Measurements from ENCODE around the gene SPNS3. TPM values are rescaled to one million over a fixed set of nuclear protein-coding genes. Genes with fewer than 3 reads are reported as not detected.

Gene SPNS3
- total and polyA plus RNA-seq, 2 of the 4 experiments (the other 2 are of a cell fraction), result 0.18 TPM; not detected in 1

- H3K79me1 ChIP-seq (ENCODE audit: low read depth in 1 of 2, low read length in 2 of 2), result no peaks in the 10 kb centered on the region
- DNase-seq, result no peak
- no peak for ATAC-seq (ENCODE audit: low read depth)
- TF ChIP-seq MXI1 (IDR thresholded peaks at IDR 0.05; ENCODE audit: borderline replicate concordance, low read depth, low read length) (no peak), BHLHE40 (IDR thresholded peaks at IDR 0.05; ENCODE audit: low read depth, low read length) (no peak)
- no peak overlapping the region for H2BK20ac ChIP-seq (ENCODE audit: low read depth, low read length)
- H3K27me3 ChIP-seq (ENCODE audit: control insufficient read depth, insufficient read depth, low read length), result peaks cover 12% of the 10 kb centered on the region; the same call in 1 of the 2 replicates
- H3K9me1 ChIP-seq (ENCODE audit: insufficient read depth, low read length), result no peaks in the 10 kb centered on the region
- no peak overlapping the region for H2AK5ac ChIP-seq (ENCODE audit: low read depth, low read length)
- no peak overlapping the region for H3K4ac ChIP-seq (ENCODE audit: low read depth, low read length)
- no peak overlapping the region for H3K18ac ChIP-seq (ENCODE audit: low read depth, low read length)
- no peaks in the 10 kb centered on the region for H4K20me1 ChIP-seq (ENCODE audit: insufficient read depth, low read length)
- WGBS, 2 experiments (ENCODE audit: extremely low coverage in 2 of 2, insufficient read length in 1 of 2), result no CpG with 5 or more reads among the region's 7 CpGs
- ChIA-PET CTCF (no interaction called here), POLR2A (ENCODE audit: unreplicated experiment) (no interaction called here)
- H3K4me3 ChIP-seq (ENCODE audit: insufficient read depth, low read depth, low read length), result no peak overlapping the region
- H2BK15ac ChIP-seq (ENCODE audit: low read depth, low read length), result no peak overlapping the region
- no peak overlapping the region for H4K5ac ChIP-seq (ENCODE audit: low read depth, low read length)
- no peak overlapping the region for H3K4me2 ChIP-seq (ENCODE audit: low read depth, low read length)
- no peak overlapping the region for H3K56ac ChIP-seq (ENCODE audit: extremely low read depth, insufficient read depth, low read length)
- BruUV-seq (replicated peaks), result no TSS peak
- no peak overlapping the region for H4K8ac ChIP-seq (ENCODE audit: low read depth in 2 of 2, low read length in 2 of 2)
- intact Hi-C loops (cut with micrococcal nuclease) (no loop called here), in situ Hi-C loops (cut with MboI; ENCODE audit: low sequenced_read_pairs) (loop anchor here (10.0 kb wide), 1 partner anchor 64 kb away; the partner anchor contains the start of gene MYBBP1A), dilution Hi-C loops (cut with HindIII; ENCODE audit: low sequenced_read_pairs, unreplicated experiment) (no loop called here)
- no peak overlapping the region for H3K23ac ChIP-seq (ENCODE audit: low read depth, low read length)
- no peak overlapping the region for H2BK120ac ChIP-seq (ENCODE audit: low read depth, low read length)
- no peak overlapping the region for H4K91ac ChIP-seq (ENCODE audit: insufficient read depth, low read depth, low read length)
- H3K9me3 ChIP-seq (ENCODE audit: control insufficient read depth, insufficient read depth, low read length), result no peaks in the 10 kb centered on the region
- no peaks in the 10 kb centered on the region for H3K4me1 ChIP-seq (ENCODE audit: control insufficient read depth, insufficient read depth, low read length)
- peak overlapping the region; percentile 65 for H2AK9ac ChIP-seq (replicated peaks; ENCODE audit: low read depth, low read length, poor library complexity)
- no peaks in the 10 kb centered on the region for H3K36me3 ChIP-seq (ENCODE audit: control insufficient read depth, insufficient read depth, low read length)
- no peak overlapping the region for H2AFZ ChIP-seq (replicated peaks; ENCODE audit: low read length, poor library complexity)
- H2BK5ac ChIP-seq (ENCODE audit: low read depth, low read length, poor library complexity, severe bottlenecking), result no peak overlapping the region
- H3K9ac ChIP-seq (ENCODE audit: low read depth, low read length), result no peak overlapping the region
- H3K14ac ChIP-seq (replicated peaks; ENCODE audit: low read depth, low read length), result no peak overlapping the region
- H3K27ac ChIP-seq (ENCODE audit: insufficient read depth, low read length), result no peak overlapping the region
Measured at GRCh38 chr17:4490637-4491061, 56.9 kb downstream of the SPNS3 start.

All from IMR-90 (cell line).